ENCODE measurements around the gene FSIP2.

The FSIP2 gene

GRCh38 chr2:185785851-185786473, 47.4 kb downstream of the FSIP2 start:
- in situ Hi-C loops (cut with MboI; ENCODE audit: low sequenced_read_pairs): no loop called here
- no peak for DNase-seq (ENCODE audit: low spot score in 2 of 2)
- Histone ChIP-seq H3K36me3 (replicated peaks) (no peaks in the 10 kb centered on the region), H3K4me3 (no peak overlapping the region), H3K9me3 (no peaks in the 10 kb centered on the region), H3K4me1 (no peaks in the 10 kb centered on the region), H3K27me3 (ENCODE audit: low read depth) (no peaks in the 10 kb centered on the region)

- H3K4me3 ChIP-seq: no peak overlapping the region
- H3K4me1 ChIP-seq: no peaks in the 10 kb centered on the region
- no peak for DNase-seq (ENCODE audit: low spot score in 2 of 2)
- H3K36me3 ChIP-seq (replicated peaks): no peaks in the 10 kb centered on the region
- no peaks in the 10 kb centered on the region for H3K9me3 ChIP-seq
- H3K27me3 ChIP-seq (ENCODE audit: low read depth): no peaks in the 10 kb centered on the region
- in situ Hi-C loops (cut with MboI; ENCODE audit: low sequenced_read_pairs): no loop called here
Measured at GRCh38 chr2:185787227-185788145, 48.9 kb downstream of the FSIP2 start.

GRCh38 chr2:185790361-185790760, 51.8 kb downstream of the FSIP2 start:
- in situ Hi-C loops (cut with MboI; ENCODE audit: low sequenced_read_pairs): no loop called here
- no peaks in the 10 kb centered on the region for H3K36me3 ChIP-seq (replicated peaks)
- H3K4me3 ChIP-seq: no peak overlapping the region
- no peaks in the 10 kb centered on the region for H3K4me1 ChIP-seq
- DNase-seq (ENCODE audit: low spot score in 2 of 2): no peak
- no peaks in the 10 kb centered on the region for H3K27me3 ChIP-seq (ENCODE audit: low read depth)
- no peaks in the 10 kb centered on the region for H3K9me3 ChIP-seq

GRCh38 chr2:185793532-185794345, 55.1 kb downstream of the FSIP2 start:
- Histone ChIP-seq H3K4me1 (no peaks in the 10 kb centered on the region), H3K9me3 (no peaks in the 10 kb centered on the region), H3K27me3 (ENCODE audit: low read depth) (no peaks in the 10 kb centered on the region), H3K4me3 (no peak overlapping the region), H3K36me3 (replicated peaks) (no peaks in the 10 kb centered on the region)
- in situ Hi-C loops (cut with MboI; ENCODE audit: low sequenced_read_pairs): no loop called here
- DNase-seq (ENCODE audit: low spot score in 2 of 2): no peak

- Histone ChIP-seq H3K36me3 (replicated peaks) (no peaks in the 10 kb centered on the region), H3K4me3 (no peak overlapping the region), H3K9me3 (no peaks in the 10 kb centered on the region), H3K27me3 (ENCODE audit: low read depth) (no peaks in the 10 kb centered on the region), H3K4me1 (no peaks in the 10 kb centered on the region)
- in situ Hi-C loops (cut with MboI; ENCODE audit: low sequenced_read_pairs): no loop called here
- no peak for DNase-seq (ENCODE audit: low spot score in 2 of 2)
Measured at GRCh38 chr2:185796758-185797157, 58.2 kb downstream of the FSIP2 start.

- DNase-seq (ENCODE audit: low spot score in 2 of 2): no peak
- Histone ChIP-seq H3K36me3 (replicated peaks) (no peaks in the 10 kb centered on the region), H3K27me3 (ENCODE audit: low read depth) (no peaks in the 10 kb centered on the region), H3K9me3 (no peaks in the 10 kb centered on the region), H3K4me3 (no peak overlapping the region), H3K4me1 (no peaks in the 10 kb centered on the region)
- in situ Hi-C loops (cut with MboI; ENCODE audit: low sequenced_read_pairs): no loop called here
Measured at GRCh38 chr2:185802926-185803325, 64.3 kb downstream of the FSIP2 start.

GRCh38 chr2:185806783-185807182, 68.2 kb downstream of the FSIP2 start:
- no peaks in the 10 kb centered on the region for H3K4me1 ChIP-seq
- in situ Hi-C loops (cut with MboI; ENCODE audit: low sequenced_read_pairs): no loop called here
- no peak overlapping the region for H3K4me3 ChIP-seq
- H3K9me3 ChIP-seq: no peaks in the 10 kb centered on the region
- H3K36me3 ChIP-seq (replicated peaks): no peaks in the 10 kb centered on the region
- no peak for DNase-seq (ENCODE audit: low spot score in 2 of 2)
- H3K27me3 ChIP-seq (ENCODE audit: low read depth): no peaks in the 10 kb centered on the region

- no peaks in the 10 kb centered on the region for H3K4me1 ChIP-seq
- no peak overlapping the region for H3K4me3 ChIP-seq
- H3K27me3 ChIP-seq (ENCODE audit: low read depth): no peaks in the 10 kb centered on the region
- in situ Hi-C loops (cut with MboI; ENCODE audit: low sequenced_read_pairs): no loop called here
- H3K9me3 ChIP-seq: no peaks in the 10 kb centered on the region
- no peaks in the 10 kb centered on the region for H3K36me3 ChIP-seq (replicated peaks)
- no peak for DNase-seq (ENCODE audit: low spot score in 2 of 2)
Measured at GRCh38 chr2:185807351-185807750, 68.7 kb downstream of the FSIP2 start.

GRCh38 chr2:185811580-185811979, 73.0 kb downstream of the FSIP2 start:
- H3K4me3 ChIP-seq: no peak overlapping the region
- H3K36me3 ChIP-seq (replicated peaks): no peaks in the 10 kb centered on the region
- no peaks in the 10 kb centered on the region for H3K4me1 ChIP-seq
- in situ Hi-C loops (cut with MboI; ENCODE audit: low sequenced_read_pairs): no loop called here
- H3K27me3 ChIP-seq (ENCODE audit: low read depth): no peaks in the 10 kb centered on the region
- H3K9me3 ChIP-seq: no peaks in the 10 kb centered on the region
- no peak for DNase-seq (ENCODE audit: low spot score in 2 of 2)

GRCh38 chr2:185813707-185814106, 75.1 kb downstream of the FSIP2 start:
- in situ Hi-C loops (cut with MboI; ENCODE audit: low sequenced_read_pairs): no loop called here
- DNase-seq (ENCODE audit: low spot score in 2 of 2): no peak
- no peaks in the 10 kb centered on the region for H3K9me3 ChIP-seq
- no peaks in the 10 kb centered on the region for H3K27me3 ChIP-seq (ENCODE audit: low read depth)
- no peak overlapping the region for H3K4me3 ChIP-seq
- no peaks in the 10 kb centered on the region for H3K36me3 ChIP-seq (replicated peaks)
- no peaks in the 10 kb centered on the region for H3K4me1 ChIP-seq

GRCh38 chr2:185817991-185818390, 79.4 kb downstream of the FSIP2 start:
- Histone ChIP-seq H3K27me3 (ENCODE audit: low read depth) (no peaks in the 10 kb centered on the region), H3K4me1 (no peaks in the 10 kb centered on the region), H3K4me3 (no peak overlapping the region), H3K9me3 (no peaks in the 10 kb centered on the region), H3K36me3 (replicated peaks) (no peaks in the 10 kb centered on the region)
- DNase-seq (ENCODE audit: low spot score in 2 of 2): no peak
- in situ Hi-C loops (cut with MboI; ENCODE audit: low sequenced_read_pairs): no loop called here

- H3K27me3 ChIP-seq (ENCODE audit: low read depth): no peaks in the 10 kb centered on the region
- H3K4me1 ChIP-seq: no peaks in the 10 kb centered on the region
- no peaks in the 10 kb centered on the region for H3K36me3 ChIP-seq (replicated peaks)
- no peak overlapping the region for H3K4me3 ChIP-seq
- H3K9me3 ChIP-seq: no peaks in the 10 kb centered on the region
- no peak for DNase-seq (ENCODE audit: low spot score in 2 of 2)
- in situ Hi-C loops (cut with MboI; ENCODE audit: low sequenced_read_pairs): no loop called here
Measured at GRCh38 chr2:185821467-185821866, 82.9 kb downstream of the FSIP2 start.

- no peak for DNase-seq (ENCODE audit: low spot score in 2 of 2)
- H3K9me3 ChIP-seq: no peaks in the 10 kb centered on the region
- no peaks in the 10 kb centered on the region for H3K4me1 ChIP-seq
- in situ Hi-C loops (cut with MboI; ENCODE audit: low sequenced_read_pairs): no loop called here
- H3K27me3 ChIP-seq (ENCODE audit: low read depth): no peaks in the 10 kb centered on the region
- H3K4me3 ChIP-seq: no peak overlapping the region
- H3K36me3 ChIP-seq (replicated peaks): no peaks in the 10 kb centered on the region
Measured at GRCh38 chr2:185823773-185824172, 85.2 kb downstream of the FSIP2 start.

- in situ Hi-C loops (cut with MboI; ENCODE audit: low sequenced_read_pairs): no loop called here
- H3K27me3 ChIP-seq (ENCODE audit: low read depth): no peaks in the 10 kb centered on the region
Measured at GRCh38 chr2:185825557-185825956, 87.0 kb downstream of the FSIP2 start.

More at GRCh38 chr2:185825557-185825956, 87.0 kb downstream of the FSIP2 start:
- Histone ChIP-seq H3K4me1 (no peaks in the 10 kb centered on the region), H3K36me3 (replicated peaks) (no peaks in the 10 kb centered on the region), H3K4me3 (no peak overlapping the region), H3K9me3 (no peaks in the 10 kb centered on the region)
- DNase-seq (ENCODE audit: low spot score in 2 of 2): no peak

All from HAP-1 (cell line).